Skeletal muscle tissue (tissue), 4 donors: ENCODE data around the gene EDEM1. TPM values are rescaled to one million over a fixed set of nuclear protein-coding genes. Genes with fewer than 3 reads are reported as not detected.

Experiments
- H3K27ac ChIP-seq: one replicate; pipeline ENCODE4 v1.7.0; 2013; ENCODE audit warnings: mild to moderate bottlenecking, low read depth, low read length, inconsistent platforms
- H3K27me3 ChIP-seq, 3 donors: one replicate each; pipeline ENCODE4 v1.7.0; 2013; ENCODE audit warnings: low read length in 3 of 3; ENCODE audit not compliant: control insufficient read depth in 3 of 3, insufficient read depth in 3 of 3
- H3K36me3 ChIP-seq, 3 donors: one replicate each; pipeline ENCODE4 v1.7.0; 2013; ENCODE audit warnings: low read length in 3 of 3; ENCODE audit not compliant: control insufficient read depth in 3 of 3, insufficient read depth in 3 of 3
- H3K4me1 ChIP-seq, 3 donors: one replicate each; pipeline ENCODE4 v1.7.0; 2013; ENCODE audit warnings: low read length in 3 of 3, mild to moderate bottlenecking in 3 of 3; ENCODE audit not compliant: control insufficient read depth in 3 of 3, insufficient read depth in 3 of 3
- H3K4me3 ChIP-seq, 3 donors: one replicate each; pipeline ENCODE4 v1.7.0; 2013; ENCODE audit warnings: low read length in 3 of 3
- H3K9ac ChIP-seq, 3 donors: one replicate each; pipeline ENCODE4 v1.7.0; 2013; ENCODE audit warnings: low read length in 3 of 3, mild to moderate bottlenecking in 3 of 3, moderate library complexity in 2 of 3, low read depth in 1 of 3
- H3K9me3 ChIP-seq, 3 donors: one replicate each; pipeline ENCODE4 v1.7.0; 2013; ENCODE audit warnings: low read length in 3 of 3; ENCODE audit not compliant: control insufficient read depth in 3 of 3
- total RNA-seq: library from RNA; depleted of rRNA; stranded (reverse); fragments of >200 nt; gene quantifications from one replicate; pipeline ENCODE4 v1.2.3, GENCODE V29; 2014
- donor health status: Osteomylitis.

Gene EDEM1
- total RNA-seq, 1 donor from 2014 or later, result 5.7 TPM

- H3K27ac ChIP-seq, result no peak overlapping the region
- no peak overlapping the region for H3K4me3 ChIP-seq
- no peak overlapping the region for H3K9ac ChIP-seq
- peaks cover 3 to 20% (median 9%) of the 10 kb centered on the region in 3 donors for H3K27me3 ChIP-seq
- H3K4me1 ChIP-seq, result no peaks in the 10 kb centered on the region
- H3K9me3 ChIP-seq, result no peaks in the 10 kb centered on the region
- peaks cover 0 to 3% (median 0%) of the 10 kb centered on the region in 3 donors for H3K36me3 ChIP-seq
Observed at GRCh38 chr3:5226783-5227182, 39.3 kb downstream of the EDEM1 start.

GRCh38 chr3:5227812-5228211 lies 40.3 kb downstream of the EDEM1 start:
- no peak overlapping the region for H3K4me3 ChIP-seq
- no peak overlapping the region for H3K9ac ChIP-seq
- no peak overlapping the region for H3K27ac ChIP-seq
- no peaks in the 10 kb centered on the region for H3K4me1 ChIP-seq
- peaks cover 0 to 2% (median 0%) of the 10 kb centered on the region in 3 donors for H3K36me3 ChIP-seq
- no peaks in the 10 kb centered on the region for H3K9me3 ChIP-seq
- peaks cover 3 to 28% (median 9%) of the 10 kb centered on the region in 3 donors for H3K27me3 ChIP-seq

GRCh38 chr3:5229414-5229813 lies 41.9 kb downstream of the EDEM1 start:
- no peak overlapping the region for H3K4me3 ChIP-seq
- no peaks in the 10 kb centered on the region for H3K4me1 ChIP-seq
- no peak overlapping the region for H3K9ac ChIP-seq
- H3K36me3 ChIP-seq, result no peaks in the 10 kb centered on the region
- peaks cover 3 to 28% (median 9%) of the 10 kb centered on the region in 3 donors for H3K27me3 ChIP-seq
- H3K9me3 ChIP-seq, result no peaks in the 10 kb centered on the region
- H3K27ac ChIP-seq, result no peak overlapping the region

GRCh38 chr3:5231074-5231473 lies 43.6 kb downstream of the EDEM1 start:
- no peaks in the 10 kb centered on the region for H3K9me3 ChIP-seq
- no peak overlapping the region for H3K27ac ChIP-seq
- no peak overlapping the region for H3K9ac ChIP-seq
- peaks cover 3 to 28% (median 9%) of the 10 kb centered on the region in 3 donors for H3K27me3 ChIP-seq
- no peak overlapping the region for H3K4me3 ChIP-seq
- H3K36me3 ChIP-seq, result no peaks in the 10 kb centered on the region
- H3K4me1 ChIP-seq, result no peaks in the 10 kb centered on the region

- H3K27me3 ChIP-seq, result peaks cover 3 to 28% (median 9%) of the 10 kb centered on the region in 3 donors
- no peak overlapping the region for H3K4me3 ChIP-seq
- H3K36me3 ChIP-seq, result no peaks in the 10 kb centered on the region
- H3K9me3 ChIP-seq, result no peaks in the 10 kb centered on the region
- H3K9ac ChIP-seq, result no peak overlapping the region
- H3K4me1 ChIP-seq, result no peaks in the 10 kb centered on the region
- no peak overlapping the region for H3K27ac ChIP-seq
Observed at GRCh38 chr3:5231487-5231886, 44.0 kb downstream of the EDEM1 start.

- Histone ChIP-seq H3K4me3 (no peak overlapping the region), H3K27me3 (peaks cover 3 to 26% (median 9%) of the 10 kb centered on the region in 3 donors), H3K4me1 (no peaks in the 10 kb centered on the region), H3K9me3 (no peaks in the 10 kb centered on the region), H3K9ac (no peak overlapping the region), H3K27ac (no peak overlapping the region), H3K36me3 (no peaks in the 10 kb centered on the region)
Observed at GRCh38 chr3:5232570-5232969, 45.1 kb downstream of the EDEM1 start.

GRCh38 chr3:5233026-5233425 lies 45.5 kb downstream of the EDEM1 start:
- no peak overlapping the region for H3K27ac ChIP-seq
- H3K9me3 ChIP-seq, result no peaks in the 10 kb centered on the region
- no peaks in the 10 kb centered on the region for H3K36me3 ChIP-seq
- peaks cover 3 to 22% (median 7%) of the 10 kb centered on the region in 3 donors for H3K27me3 ChIP-seq
- H3K9ac ChIP-seq, result no peak overlapping the region
- H3K4me3 ChIP-seq, result no peak overlapping the region
- H3K4me1 ChIP-seq, result no peaks in the 10 kb centered on the region

GRCh38 chr3:5235655-5236054 lies 48.1 kb downstream of the EDEM1 start:
- Histone ChIP-seq H3K9ac (no peak overlapping the region), H3K4me1 (no peaks in the 10 kb centered on the region), H3K4me3 (no peak overlapping the region), H3K9me3 (no peaks in the 10 kb centered on the region), H3K36me3 (no peaks in the 10 kb centered on the region), H3K27ac (no peak overlapping the region), H3K27me3 (peaks cover 0 to 11% (median 3%) of the 10 kb centered on the region in 3 donors)

GRCh38 chr3:5238545-5238944 lies 51.0 kb downstream of the EDEM1 start:
- Histone ChIP-seq H3K27me3 (no peaks in the 10 kb centered on the region), H3K27ac (no peak overlapping the region), H3K9me3 (no peaks in the 10 kb centered on the region), H3K9ac (no peak overlapping the region), H3K4me1 (no peaks in the 10 kb centered on the region), H3K4me3 (no peak overlapping the region), H3K36me3 (no peaks in the 10 kb centered on the region)

- Histone ChIP-seq H3K27me3 (no peaks in the 10 kb centered on the region), H3K4me1 (no peaks in the 10 kb centered on the region), H3K9me3 (no peaks in the 10 kb centered on the region), H3K4me3 (no peak overlapping the region), H3K27ac (no peak overlapping the region), H3K36me3 (no peaks in the 10 kb centered on the region), H3K9ac (no peak overlapping the region)
Observed at GRCh38 chr3:5239602-5240001, 52.1 kb downstream of the EDEM1 start.

- H3K4me3 ChIP-seq, result no peak overlapping the region
- H3K9me3 ChIP-seq, result no peaks in the 10 kb centered on the region
- H3K27ac ChIP-seq, result no peak overlapping the region
- H3K36me3 ChIP-seq, result no peaks in the 10 kb centered on the region
- no peaks in the 10 kb centered on the region for H3K27me3 ChIP-seq
- no peak overlapping the region for H3K9ac ChIP-seq
- H3K4me1 ChIP-seq, result no peaks in the 10 kb centered on the region
Observed at GRCh38 chr3:5240740-5241139, 53.2 kb downstream of the EDEM1 start.
